HG02970 (cell line): ENCODE measurements around the gene HMG20A.

ENCODE experiments used
- ATAC-seq: cut with Tn5 transposase; IDR thresholded peaks from one replicate; pipeline ENCODE4 v1.9.1; 2021; ENCODE audit warnings: mild to moderate bottlenecking, moderate library complexity, moderate number of reproducible peaks; ENCODE audit not compliant: unreplicated experiment, low FRiP score

Gene HMG20A

GRCh38 chr15:77532067-77532710, 111.5 kb downstream of the HMG20A start:
- ATAC-seq, result no peak

- ATAC-seq, result no peak
These were observed 112.2 kb downstream of the HMG20A start for GRCh38 chr15:77532846-77533245.

- ATAC-seq, result no peak
These were observed 113.1 kb downstream of the HMG20A start for GRCh38 chr15:77533578-77534430.
